GM10248 (cell line): ENCODE results near the gene TXNRD2.

Source experiments
- CTCF ChIA-PET: fragments of 300-600 bp; sonication (Branson Sonifier 250); formaldehyde crosslinking; extraction: SDS; loops from one replicate; lab custom pipeline; 2021; ENCODE audit warnings: antibody characterized with exemption; lab: Yijun Ruan, JAX
- POLR2A ChIA-PET: fragments of 350-650 bp; sonication (Branson Sonifier 250); formaldehyde crosslinking; extraction: SDS; loops from one replicate; lab custom pipeline; 2020; ENCODE audit warnings: antibody characterized with exemption; lab: Yijun Ruan, JAX
- DNase-seq: peaks from one replicate; pipeline ENCODE4 v3.0.0; 2012; ENCODE audit errors: extremely low spot score
- CTCF ChIP-seq: IDR thresholded peaks from 2 replicates; pipeline ENCODE4 v1.5.1; 2012; ENCODE audit warnings: mild to moderate bottlenecking, low read depth; ENCODE audit errors: extremely low read depth, missing control alignments, control extremely low read depth

TXNRD2 gene

GRCh38 chr22:19878461-19879245, 63.0 kb downstream of the TXNRD2 start:
- TF ChIP-seq CTCF: no peak
- POLR2A ChIA-PET: no interaction called here
- DNase-seq: no peak
- CTCF ChIA-PET: interaction anchor here (0.9 kb wide), 1 partner anchor 8 kb away, joined by 3 read pairs; no protein-coding TSS in a partner anchor

GRCh38 chr22:19877626-19878339, 63.8 kb downstream of the TXNRD2 start:
- no peak for DNase-seq
- POLR2A ChIA-PET: no interaction called here
- TF ChIP-seq CTCF: no peak
- CTCF ChIA-PET: interaction anchor here (0.9 kb wide), 1 partner anchor 9 kb away, joined by 3 read pairs; no protein-coding TSS in a partner anchor

- no peak for TF ChIP-seq CTCF
- DNase-seq: no peak
- ChIA-PET POLR2A (no interaction called here), CTCF (no interaction called here)
These were observed 64.5 kb downstream of the TXNRD2 start for GRCh38 chr22:19876941-19877625.

GRCh38 chr22:19876314-19876940, 65.2 kb downstream of the TXNRD2 start:
- CTCF ChIA-PET: no interaction called here
- no peak for TF ChIP-seq CTCF
- DNase-seq: no peak
- POLR2A ChIA-PET: no interaction called here

GRCh38 chr22:19875531-19876313, 65.9 kb downstream of the TXNRD2 start:
- CTCF ChIA-PET: no interaction called here
- no peak for DNase-seq
- POLR2A ChIA-PET: no interaction called here
- no peak for TF ChIP-seq CTCF
